HL-60/S4 treated with phorbol 12-myristate 13-acetate at 8.2 ng/mL for 4 days and 3 days (cell line): Measurements from ENCODE around the gene FCHO1.

Source experiments
- in situ Hi-C: fragments of 300-500 bp; cut with MboI; formaldehyde crosslinking; loops from 2 replicates; pipeline ENCODE4 v1.15.0; 2022; ENCODE audit warnings: low sequenced_read_pairs

Gene FCHO1

GRCh38 chr19:17824339-17824738 is 73.1 kb downstream of the FCHO1 start:
- in situ Hi-C loops = no loop called here

DNA sequence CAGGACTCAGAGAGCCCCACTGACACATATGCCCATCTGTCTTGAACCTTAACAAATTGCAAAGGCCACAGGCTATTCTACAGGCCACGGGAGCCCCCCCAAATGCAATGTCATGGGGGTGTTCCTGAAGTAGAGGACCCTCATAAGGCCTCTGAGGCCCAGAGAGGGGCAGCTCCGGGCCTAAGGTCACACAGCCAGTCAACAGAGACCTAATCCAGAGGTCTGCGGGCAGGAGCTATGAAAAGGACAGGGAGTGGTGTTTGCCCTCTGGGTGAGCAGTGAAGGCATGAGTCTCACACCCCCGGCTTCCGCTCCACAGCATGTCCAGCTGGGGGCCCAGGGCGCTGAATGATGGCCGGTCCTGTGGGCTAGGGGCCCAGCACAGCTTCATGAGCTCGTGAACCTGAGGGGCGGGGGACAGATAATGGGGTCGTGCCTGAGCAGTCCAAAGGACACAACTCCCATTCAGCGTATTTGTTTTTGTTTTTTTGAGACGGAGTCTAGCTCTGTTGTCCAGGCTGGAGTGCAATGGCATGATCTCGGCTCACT is 75.3 kb downstream of the FCHO1 start:
- in situ Hi-C loops = no loop called here

DNA sequence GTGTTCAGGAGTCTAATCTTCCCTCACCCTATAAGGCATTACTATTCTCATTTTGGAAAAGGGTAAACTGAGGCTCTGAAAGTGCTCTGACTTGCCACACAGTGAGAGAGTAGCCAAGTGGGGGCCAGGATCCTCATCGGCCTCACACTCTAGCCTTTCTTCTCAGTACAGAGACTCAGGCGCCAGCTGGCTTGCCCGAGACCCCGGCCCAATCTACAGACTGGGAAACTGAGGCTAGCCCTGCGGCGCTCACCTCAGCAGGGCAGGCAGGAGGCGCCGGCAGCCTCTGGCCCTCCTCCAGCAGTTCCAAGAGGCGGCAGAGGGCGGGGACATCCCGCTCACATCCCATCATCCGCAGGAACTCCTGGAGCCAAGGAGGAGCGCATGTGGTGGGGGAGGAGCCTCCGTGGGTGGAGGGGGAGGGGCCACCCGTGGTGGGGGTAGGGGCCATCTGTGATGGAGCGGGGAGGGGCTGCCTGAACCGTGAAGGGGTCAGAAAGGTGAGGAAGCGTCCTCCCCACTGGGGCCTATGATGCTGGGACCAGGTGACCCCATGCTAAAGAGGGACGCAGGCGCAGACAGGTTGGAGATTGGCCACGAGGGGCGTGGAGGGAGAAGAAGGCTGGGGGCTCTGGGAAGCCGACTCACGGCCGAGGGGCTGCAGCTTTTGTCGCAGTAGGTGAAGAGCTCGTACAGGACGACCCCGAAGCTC is 78.7 kb downstream of the FCHO1 start:
- in situ Hi-C loops = no loop called here

DNA sequence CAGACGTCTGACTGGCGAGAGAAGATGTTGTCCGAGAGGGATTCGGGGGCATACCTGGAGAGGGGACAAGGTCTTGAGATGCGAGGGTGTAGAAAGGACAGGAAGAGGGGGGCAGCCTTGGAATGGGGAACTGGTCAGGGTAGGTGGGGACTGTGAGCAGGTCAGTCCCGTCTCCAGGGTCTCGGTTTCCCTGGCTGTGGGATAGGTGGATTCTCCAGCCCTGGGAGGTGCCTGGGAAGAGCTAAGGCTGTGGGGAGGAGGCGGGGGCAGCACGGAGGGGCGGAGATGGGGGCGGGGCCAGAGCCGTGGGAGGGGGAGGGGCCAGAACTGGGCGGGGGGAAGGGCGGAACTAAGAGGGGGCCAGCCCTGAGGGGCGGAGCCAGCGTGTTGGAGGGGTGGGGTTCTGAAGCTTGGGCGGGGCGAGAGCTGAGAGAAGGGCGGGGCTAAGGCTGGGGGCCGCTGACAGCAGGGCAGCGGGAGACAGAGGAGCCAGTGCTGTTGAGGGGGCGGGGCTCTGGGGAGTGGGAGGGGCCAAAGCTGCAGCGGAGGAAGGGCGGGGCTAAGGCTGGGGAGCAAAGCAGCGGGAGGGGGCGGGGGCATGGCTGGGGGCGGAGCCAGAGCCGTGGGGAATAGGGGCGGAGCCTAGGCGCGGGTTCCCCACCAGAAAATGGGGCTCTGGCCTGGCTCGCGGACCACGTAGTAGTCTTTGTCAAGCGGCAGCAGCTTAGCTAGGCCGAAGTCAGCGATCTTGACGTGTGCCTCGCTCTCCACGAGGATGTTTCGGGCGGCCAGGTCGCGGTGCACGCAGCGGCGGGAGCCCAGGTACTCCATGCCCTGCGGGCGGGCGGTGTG is 79.5 kb downstream of the FCHO1 start:
- in situ Hi-C loops = no loop called here

DNA sequence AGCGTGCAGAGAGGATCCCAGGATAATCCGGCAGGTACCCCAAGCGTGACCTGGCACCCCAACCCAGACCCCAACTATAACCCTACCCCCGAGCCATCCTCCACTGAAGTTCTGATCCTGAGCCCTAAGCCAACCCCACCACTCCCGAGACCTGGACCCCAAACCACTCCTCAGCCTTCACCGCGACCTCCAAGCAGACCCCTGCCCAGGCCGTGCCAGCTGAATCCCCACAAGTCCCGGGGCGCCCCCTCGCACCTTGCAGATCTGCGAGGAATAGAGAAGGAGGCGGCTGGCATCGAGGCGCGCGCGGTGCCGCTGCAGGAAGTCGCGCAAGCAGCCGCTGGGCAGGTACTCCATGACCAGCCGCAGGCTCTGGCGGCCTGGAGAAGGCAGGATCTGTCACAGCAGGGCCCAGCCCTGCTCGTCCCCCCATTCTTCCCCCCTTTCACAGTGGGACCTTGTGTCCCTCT is 80.2 kb downstream of the FCHO1 start:
- in situ Hi-C loops = no loop called here

DNA sequence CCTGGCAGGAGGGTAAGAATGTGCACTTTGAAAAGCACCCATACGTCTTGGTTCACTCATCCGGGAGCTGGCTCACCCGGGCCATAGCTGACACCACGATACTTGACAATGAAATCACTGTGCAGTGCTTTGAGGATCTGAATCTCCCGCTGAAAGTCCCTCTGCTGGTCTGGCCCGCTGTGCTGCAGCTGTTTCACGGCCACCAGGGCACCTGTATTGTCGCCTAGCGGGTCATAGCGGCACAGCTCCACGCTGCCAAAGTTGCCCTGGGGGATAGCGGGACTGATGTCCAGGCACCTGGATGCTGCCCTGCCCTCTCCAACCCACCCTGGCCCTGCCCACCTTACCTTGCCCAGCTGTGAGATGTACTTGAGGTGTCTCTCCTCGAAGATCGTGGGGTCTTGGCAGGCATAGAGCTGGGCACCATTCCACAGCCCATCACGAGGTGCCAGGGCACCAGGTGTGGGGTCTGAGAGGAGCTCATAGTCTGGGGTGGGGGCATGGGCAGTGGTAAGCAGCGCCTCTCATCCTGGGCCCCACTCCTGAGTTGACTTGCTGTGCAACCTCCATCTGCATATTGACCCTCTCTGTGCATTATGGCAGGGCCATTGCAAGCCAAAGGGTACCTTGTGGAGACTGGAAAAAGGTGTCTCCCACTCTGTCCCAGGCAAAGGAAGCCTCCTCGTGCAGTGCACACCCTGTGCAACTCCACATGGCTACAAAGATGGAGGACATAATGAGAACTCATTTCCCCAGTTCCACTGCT is 81.3 kb downstream of the FCHO1 start:
- in situ Hi-C loops = no loop called here

GRCh38 chr19:17834350-17835181 is 83.3 kb downstream of the FCHO1 start:
- in situ Hi-C loops = no loop called here

DNA sequence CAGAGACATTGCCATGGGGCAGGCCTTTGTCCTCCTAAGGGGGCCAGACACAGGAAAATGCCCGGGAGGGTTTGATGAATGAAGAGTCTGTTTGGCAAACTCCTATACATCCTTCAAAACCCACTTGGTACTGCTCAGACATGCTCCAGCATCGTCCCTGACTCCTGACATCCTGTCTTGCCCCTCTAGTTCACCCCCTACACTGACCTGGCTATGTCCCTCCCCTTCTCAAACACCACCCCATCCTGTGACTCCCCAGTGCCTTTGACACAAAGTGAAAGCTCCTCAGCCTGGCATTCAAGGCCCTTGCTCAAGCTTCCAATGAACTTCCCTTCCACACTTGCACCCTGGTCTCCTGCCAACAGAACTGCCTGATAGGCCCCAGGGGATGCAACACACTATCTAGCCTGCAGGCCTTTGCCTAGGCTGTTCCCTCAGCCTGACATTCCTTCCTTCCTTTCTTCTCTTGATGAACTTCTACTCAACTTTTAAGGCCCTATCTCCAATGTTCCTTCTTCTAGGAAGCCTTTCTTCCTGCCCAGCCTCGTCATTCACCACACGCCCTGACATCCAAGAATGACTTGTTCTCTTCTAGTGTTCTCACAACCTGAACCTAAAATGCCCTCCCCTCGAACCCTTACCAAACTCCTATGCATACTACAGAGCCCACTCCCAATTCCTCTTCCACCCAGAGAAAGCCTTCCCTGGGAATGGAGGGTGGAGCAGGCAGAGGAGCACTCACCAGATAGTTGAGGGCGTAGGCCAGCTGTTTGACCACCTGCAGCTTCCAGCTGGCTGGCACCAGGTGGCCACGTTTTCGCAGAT is 84.1 kb downstream of the FCHO1 start:
- in situ Hi-C loops = no loop called here

DNA sequence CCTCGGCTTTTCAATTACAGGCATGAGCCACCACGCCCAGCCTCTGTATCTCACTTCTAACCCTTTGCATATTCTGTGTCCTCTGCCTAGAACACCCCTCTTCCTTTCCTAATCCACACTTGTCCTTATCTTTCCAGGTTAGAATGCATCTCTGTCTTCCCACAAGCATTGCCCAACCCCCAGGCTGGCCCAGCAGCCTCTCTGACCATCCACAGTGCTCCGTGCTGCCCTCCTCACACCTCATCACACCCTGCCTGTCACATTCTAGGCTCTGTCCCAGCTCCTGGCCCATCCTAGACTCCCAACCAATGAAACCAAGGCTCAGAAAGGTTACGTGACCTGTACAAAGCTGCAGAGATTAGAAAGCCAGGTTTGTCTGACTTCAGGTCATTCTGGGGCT is 85.3 kb downstream of the FCHO1 start:
- in situ Hi-C loops = no loop called here

DNA sequence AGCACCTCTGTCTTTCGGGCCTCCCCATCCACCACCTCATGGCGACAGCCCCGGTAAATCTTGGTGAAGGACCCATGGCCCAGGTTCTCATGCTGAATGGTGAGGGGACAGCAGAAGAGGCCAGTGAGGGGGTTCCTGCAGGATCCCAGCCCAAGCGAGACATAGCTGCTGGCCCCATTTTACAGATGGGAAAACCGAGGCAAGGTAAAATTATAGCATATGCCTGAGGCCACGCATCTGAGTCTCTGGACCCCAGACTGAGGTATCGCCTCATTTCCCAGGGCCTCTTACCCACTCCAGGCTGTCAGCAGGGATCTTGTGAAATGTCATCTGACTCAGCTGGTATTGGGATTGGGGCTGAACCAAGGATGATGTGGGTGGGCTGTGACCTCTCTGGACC is 86.7 kb downstream of the FCHO1 start:
- in situ Hi-C loops = no loop called here
